Measurements from ENCODE around the gene DDX4.
A peak's percentile ranks its signal among the peaks of the same experiment; 100 is the strongest.

Gene DDX4

GRCh38 chr5:55700745-55701144 lies 37.1 kb upstream of the DDX4 start:
- TF ChIP-seq ZFX (IDR thresholded peaks at IDR 0.05) (no peak), CTCF (conservative IDR thresholded peaks at IDR 0.05) (no peak)
- H3K27ac ChIP-seq = no peak overlapping the region

- no peak overlapping the region for H3K27ac ChIP-seq
- peak; percentile 18 for TF ChIP-seq CTCF (conservative IDR thresholded peaks at IDR 0.05)
- TF ChIP-seq ZFX (IDR thresholded peaks at IDR 0.05) = no peak
Measured at GRCh38 chr5:55701462-55702103, 36.3 kb upstream of the DDX4 start.

- no peak overlapping the region for H3K27ac ChIP-seq
- TF ChIP-seq ZFX (IDR thresholded peaks at IDR 0.05) = no peak
- TF ChIP-seq CTCF (conservative IDR thresholded peaks at IDR 0.05) = no peak
Measured at GRCh38 chr5:55702598-55703345, 35.1 kb upstream of the DDX4 start.

GRCh38 chr5:55706230-55706629 lies 31.6 kb upstream of the DDX4 start:
- TF ChIP-seq ZFX (IDR thresholded peaks at IDR 0.05) (no peak), CTCF (conservative IDR thresholded peaks at IDR 0.05) (no peak)
- H3K27ac ChIP-seq = no peak overlapping the region

GRCh38 chr5:55708732-55709131 lies 29.1 kb upstream of the DDX4 start:
- TF ChIP-seq ZFX (IDR thresholded peaks at IDR 0.05) (no peak), CTCF (conservative IDR thresholded peaks at IDR 0.05) (no peak)
- H3K27ac ChIP-seq = no peak overlapping the region

- no peak for TF ChIP-seq ZFX (IDR thresholded peaks at IDR 0.05)
- TF ChIP-seq CTCF (conservative IDR thresholded peaks at IDR 0.05) = no peak
- H3K27ac ChIP-seq = peak overlapping the region; percentile 63
Measured at GRCh38 chr5:55711507-55712022, 26.3 kb upstream of the DDX4 start.

All from C4-2B (cell line).